IPS DF 6.9 (cell line): ENCODE data around the gene KRTAP10-3.
"Not testable (repeated sequence)": the region's sequence is repeated elsewhere in the genome, so short reads cannot be mapped to it uniquely, and the experiment has no call there.

Experiments
- DNase-seq: peaks from one replicate; pipeline ENCODE4 v3.0.0-alpha.2; 2013; ENCODE audit warnings: low read depth, low spot score
- H3K27ac ChIP-seq: one replicate; pipeline ENCODE4 v1.5.1; 2013; ENCODE audit warnings: low read length, control low read depth
- H3K27me3 ChIP-seq: 2 replicates; pipeline ENCODE4 v1.6.1; 2013; ENCODE audit warnings: mild to moderate bottlenecking, low read length; ENCODE audit not compliant: control insufficient read depth, insufficient read depth
- H3K36me3 ChIP-seq: 2 replicates; pipeline ENCODE4 v1.6.1; 2013; ENCODE audit warnings: low read length; ENCODE audit not compliant: control insufficient read depth, insufficient read depth
- H3K4me1 ChIP-seq: 2 replicates; pipeline ENCODE4 v1.6.1; 2013; ENCODE audit warnings: low read length; ENCODE audit not compliant: control insufficient read depth, insufficient read depth
- H3K4me3 ChIP-seq: 2 replicates; pipeline ENCODE4 v1.5.1; 2013; ENCODE audit warnings: mild to moderate bottlenecking, low read length
- H3K9me3 ChIP-seq: 2 replicates; pipeline ENCODE4 v1.6.1; 2013; ENCODE audit warnings: low read length, inconsistent platforms; ENCODE audit not compliant: control insufficient read depth, insufficient read depth
- WGBS: extraction: QIAGEN DNeasy Blood & Tissue Kit; methylation state at CpG from one replicate; pipeline ENCODE4 v1.1.7; 2013; ENCODE audit warnings: mixed read lengths, missing lambda C conversion rate; ENCODE audit not compliant: insufficient read length, insufficient coverage; 5-methylcytosine and 5-hydroxymethylcytosine counted together

KRTAP10-3 gene

DNA sequence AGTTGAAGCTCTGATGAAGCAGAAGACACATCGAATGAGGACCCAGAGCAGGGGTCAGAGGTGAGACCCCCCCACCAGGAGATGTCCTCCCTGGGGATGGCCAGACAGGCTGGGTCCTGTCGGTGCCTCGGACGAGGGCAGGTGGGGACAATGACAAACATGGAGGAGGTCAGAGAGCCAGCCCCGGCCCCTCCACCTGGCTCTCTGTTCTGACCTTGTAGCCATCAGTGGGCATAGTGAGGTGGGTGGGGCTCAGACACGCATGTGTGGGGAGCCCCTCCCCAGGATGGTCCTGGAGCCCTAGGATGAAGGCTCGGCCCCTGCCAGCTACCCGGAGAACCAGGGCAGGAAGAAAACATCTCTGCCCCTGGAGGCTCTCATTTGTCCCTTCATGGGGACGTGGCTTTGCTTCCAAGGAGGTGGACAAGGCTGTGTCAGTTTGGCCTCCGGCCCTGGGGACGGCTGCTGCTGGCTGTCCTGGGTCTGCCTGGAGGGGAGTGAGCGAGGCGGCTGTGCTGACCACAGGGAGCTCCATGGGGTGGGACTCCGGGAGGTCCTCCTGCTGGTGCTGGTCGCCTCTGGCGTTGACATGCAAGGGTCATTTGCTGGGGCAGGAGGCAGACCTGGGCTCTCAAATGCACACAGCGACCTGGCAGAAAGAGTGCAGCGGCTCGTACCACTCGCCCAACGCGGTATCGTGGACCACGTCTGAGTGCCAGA lies 31.2 kb upstream of the KRTAP10-3 start:
- no peaks in the 10 kb centered on the region for H3K36me3 ChIP-seq
- no peak overlapping the region for H3K4me3 ChIP-seq
- H3K27ac ChIP-seq = no peak overlapping the region
- H3K27me3 ChIP-seq = no peaks in the 10 kb centered on the region
- DNase-seq = no peak
- no CpG with 5 or more reads among the region's 24 CpGs for WGBS
- H3K9me3 ChIP-seq = no peaks in the 10 kb centered on the region
- peaks cover 7% of the 10 kb centered on the region for H3K4me1 ChIP-seq

DNA sequence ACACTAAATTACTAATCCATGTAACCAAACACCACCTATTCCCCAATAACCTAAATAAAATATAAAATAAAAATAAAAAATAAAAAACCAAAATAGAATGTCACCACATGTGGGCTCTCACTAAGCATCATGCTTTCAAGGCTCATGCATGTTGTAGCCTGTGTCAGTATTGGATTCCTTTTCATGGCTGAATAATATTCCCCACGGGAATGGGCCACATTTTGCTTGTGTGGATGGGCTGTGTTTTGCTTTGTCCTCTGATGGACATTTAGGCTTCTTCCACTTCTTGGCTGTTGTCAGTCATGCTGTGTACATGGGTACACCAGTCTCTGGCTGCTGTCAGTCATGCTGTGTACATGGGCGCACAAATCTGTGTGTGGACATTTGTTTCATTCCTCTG lies 30.5 kb upstream of the KRTAP10-3 start:
- no peaks in the 10 kb centered on the region for H3K27me3 ChIP-seq
- no peaks in the 10 kb centered on the region for H3K9me3 ChIP-seq
- H3K4me1 ChIP-seq = peaks cover 7% of the 10 kb centered on the region
- no peak for DNase-seq
- no CpG with 5 or more reads among the region's 2 CpGs for WGBS
- H3K4me3 ChIP-seq = no peak overlapping the region
- H3K27ac ChIP-seq = no peak overlapping the region
- H3K36me3 ChIP-seq = no peaks in the 10 kb centered on the region

DNA sequence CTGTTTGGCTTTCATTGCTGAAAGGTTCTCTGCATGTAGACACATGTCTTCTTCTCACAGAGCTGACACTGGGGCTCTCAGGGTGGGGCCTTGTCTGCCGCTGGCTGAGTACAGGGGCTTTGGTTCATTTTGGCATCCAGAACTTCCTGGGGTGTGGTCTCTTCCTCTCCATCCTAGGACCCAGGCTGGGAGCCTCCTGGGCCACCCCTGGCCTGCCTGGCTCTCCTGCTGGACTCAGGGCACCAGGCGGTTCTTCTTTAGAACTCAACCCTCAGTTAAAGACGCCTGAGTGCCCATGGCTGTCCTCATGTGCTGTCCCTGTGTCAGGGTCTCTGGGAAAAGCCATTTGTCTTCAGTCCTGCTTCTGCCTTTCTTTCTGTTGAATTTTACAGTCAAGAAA lies 27.3 kb upstream of the KRTAP10-3 start:
- WGBS = no CpG with 5 or more reads among the region's 3 CpGs
- H3K9me3 ChIP-seq = no peaks in the 10 kb centered on the region
- H3K27me3 ChIP-seq = no peaks in the 10 kb centered on the region

DNA sequence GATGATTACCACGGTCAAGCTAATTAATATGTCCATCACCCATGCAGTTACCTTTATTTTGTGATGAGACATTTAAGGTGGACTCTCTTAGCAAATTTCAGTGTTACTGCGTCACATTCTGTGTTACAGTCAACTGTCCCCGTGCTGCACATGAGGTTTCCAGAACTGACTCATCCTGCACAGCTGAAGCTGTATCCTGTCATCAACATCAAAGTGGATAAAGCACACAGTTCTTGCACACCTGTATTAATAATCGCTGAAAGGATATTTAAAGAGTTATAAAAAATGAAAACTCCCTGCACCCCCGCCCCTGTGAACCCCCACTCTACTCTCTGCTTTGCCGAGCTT lies 25.2 kb upstream of the KRTAP10-3 start:
- no peak overlapping the region for H3K27ac ChIP-seq
- H3K36me3 ChIP-seq = no peaks in the 10 kb centered on the region
- H3K27me3 ChIP-seq = no peaks in the 10 kb centered on the region
- DNase-seq = no peak
- no CpG with 5 or more reads among the region's 6 CpGs for WGBS
- H3K9me3 ChIP-seq = no peaks in the 10 kb centered on the region
- no peaks in the 10 kb centered on the region; the same call in 1 of the 2 replicates for H3K4me1 ChIP-seq
- no peak overlapping the region for H3K4me3 ChIP-seq

More for the DNA sequence above, 27.3 kb upstream of the KRTAP10-3 start:
- H3K36me3 ChIP-seq = no peaks in the 10 kb centered on the region
- no peaks in the 10 kb centered on the region; the same call in 1 of the 2 replicates for H3K4me1 ChIP-seq
- no peak for DNase-seq
- H3K4me3 ChIP-seq = no peak overlapping the region
- no peak overlapping the region for H3K27ac ChIP-seq

DNA sequence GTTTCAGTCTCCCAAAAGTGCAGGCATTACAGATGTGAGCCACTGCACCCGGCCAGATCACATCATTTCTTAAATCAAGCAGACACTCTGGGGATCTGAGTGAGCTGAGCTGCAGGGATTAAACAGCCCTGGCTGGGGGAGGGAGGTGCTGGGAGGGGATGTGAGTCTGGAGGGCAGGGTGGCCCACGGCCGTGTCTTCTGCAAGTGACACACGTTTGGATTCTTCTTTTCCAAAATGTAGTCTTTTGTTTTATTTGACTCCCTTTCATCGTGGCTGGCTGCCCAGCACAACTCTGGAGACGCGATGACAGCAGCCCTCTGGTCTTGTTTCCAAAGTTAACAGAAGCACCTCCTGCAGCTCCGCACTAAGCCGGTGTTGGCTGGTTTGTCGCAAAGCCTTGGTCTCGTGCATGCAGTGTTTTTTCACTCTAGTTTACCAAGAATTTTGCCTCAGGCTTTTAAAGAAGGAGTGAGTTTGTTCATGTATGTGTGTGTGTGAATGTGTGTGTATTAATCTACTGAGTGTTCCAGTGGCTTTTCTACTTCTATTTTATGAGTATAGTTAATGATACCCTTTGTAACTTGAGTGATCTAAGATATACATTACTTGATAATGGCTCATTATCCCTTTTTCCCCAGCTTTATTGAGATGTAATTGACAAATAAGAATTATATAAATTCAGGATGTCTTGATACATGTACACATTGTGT lies 24.6 kb upstream of the KRTAP10-3 start:
- no peak overlapping the region for H3K27ac ChIP-seq
- H3K4me1 ChIP-seq = no peaks in the 10 kb centered on the region; the same call in 1 of the 2 replicates
- H3K9me3 ChIP-seq = no peaks in the 10 kb centered on the region
- no peak for DNase-seq
- no peak overlapping the region for H3K4me3 ChIP-seq
- H3K27me3 ChIP-seq = no peaks in the 10 kb centered on the region
- WGBS = no CpG with 5 or more reads among the region's 11 CpGs
- no peaks in the 10 kb centered on the region for H3K36me3 ChIP-seq

DNA sequence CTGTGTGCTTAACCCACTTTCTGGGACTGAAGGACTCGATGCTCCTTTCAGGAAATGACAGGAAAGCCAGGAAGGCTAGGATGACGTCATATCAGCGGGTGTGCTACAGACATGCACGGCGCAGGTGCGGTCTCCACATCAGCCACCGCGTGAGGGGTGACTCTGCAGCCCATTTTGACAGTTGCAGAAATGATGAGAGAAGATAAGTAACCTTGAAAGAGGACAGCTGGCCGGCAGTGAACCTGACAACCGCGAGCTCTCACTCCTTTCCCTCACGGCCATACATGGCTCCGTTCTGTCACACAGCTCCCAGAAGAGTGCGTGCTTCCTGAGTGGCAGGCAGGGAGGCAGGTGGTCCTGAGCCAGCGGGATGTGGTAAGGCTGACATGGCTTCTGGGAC lies 23.5 kb upstream of the KRTAP10-3 start:
- Histone ChIP-seq H3K27me3 (no peaks in the 10 kb centered on the region), H3K4me3 (no peak overlapping the region), H3K4me1 (no peaks in the 10 kb centered on the region; the same call in 1 of the 2 replicates), H3K27ac (no peak overlapping the region), H3K36me3 (no peaks in the 10 kb centered on the region), H3K9me3 (no peaks in the 10 kb centered on the region; the same call in 1 of the 2 replicates)
- DNase-seq = no peak
- no CpG with 5 or more reads among the region's 15 CpGs for WGBS

DNA sequence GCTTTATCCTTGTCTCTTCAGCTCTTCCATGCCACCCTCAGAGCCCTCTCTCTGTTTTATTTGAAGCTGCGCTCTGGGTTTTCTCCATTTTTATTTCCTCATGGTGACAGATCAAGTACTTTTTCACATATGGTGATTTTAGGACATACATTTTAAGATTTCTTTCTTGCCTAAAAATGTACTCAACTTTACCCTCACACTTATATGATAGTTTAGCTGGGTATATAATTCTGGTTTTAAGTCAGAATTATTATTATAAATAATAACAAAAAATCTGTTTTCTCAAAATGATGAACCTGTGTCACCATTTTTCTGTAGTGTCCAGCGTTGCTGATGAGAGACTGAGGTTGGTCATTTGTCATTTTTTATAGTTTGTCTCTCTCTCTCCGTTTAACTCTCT lies 22.6 kb upstream of the KRTAP10-3 start:
- no peaks in the 10 kb centered on the region for H3K36me3 ChIP-seq
- WGBS = no CpG with 5 or more reads among the region's 3 CpGs
- no peaks in the 10 kb centered on the region for H3K27me3 ChIP-seq
- no peaks in the 10 kb centered on the region; the same call in 1 of the 2 replicates for H3K9me3 ChIP-seq
- DNase-seq = no peak
- H3K4me3 ChIP-seq = no peak overlapping the region
- H3K27ac ChIP-seq = no peak overlapping the region
- H3K4me1 ChIP-seq = no peaks in the 10 kb centered on the region; the same call in 1 of the 2 replicates

DNA sequence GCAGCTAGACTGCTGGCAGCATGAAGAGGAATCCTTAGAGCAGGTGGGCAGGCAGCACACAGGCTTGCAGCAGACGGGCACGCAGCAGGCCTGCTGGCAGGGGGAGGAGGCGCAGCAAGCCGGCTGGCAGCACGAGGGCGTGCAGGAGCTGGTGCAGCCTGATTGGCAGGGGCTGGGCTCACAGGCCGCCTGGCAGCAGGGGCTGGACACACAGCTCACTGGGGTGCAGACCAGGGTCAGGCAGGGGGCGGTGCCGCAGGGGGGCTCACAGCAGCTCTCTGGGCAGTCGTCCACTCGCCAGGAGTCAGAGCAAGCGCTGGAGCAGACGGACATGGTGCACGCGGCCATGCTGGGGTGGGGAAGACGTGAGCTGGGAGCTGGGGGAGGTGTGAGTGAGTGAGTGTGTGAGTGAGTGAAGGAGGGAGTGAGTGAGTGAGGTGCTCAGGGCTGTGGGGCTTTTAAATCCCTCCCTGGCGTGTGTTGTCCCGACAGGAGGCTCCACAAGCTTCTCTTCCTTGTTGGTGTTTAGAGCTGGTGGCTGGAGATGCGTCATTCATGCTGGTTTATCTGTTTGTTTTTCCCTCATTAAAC lies 21.7 kb upstream of the KRTAP10-3 start, which contains the start of gene KRTAP10-5:
KRTAP10-5 (minus strand) TSS at position 374 of the 591 bp plus-strand sequence; CDS start at position 348, 26 bp downstream.
- DNase-seq, H3K4me1 ChIP-seq, H3K27me3 ChIP-seq, H3K9me3 ChIP-seq, H3K36me3 ChIP-seq, H3K27ac ChIP-seq, H3K4me3 ChIP-seq: not testable (repeated sequence)
- no CpG with 5 or more reads among the region's 19 CpGs for WGBS

DNA sequence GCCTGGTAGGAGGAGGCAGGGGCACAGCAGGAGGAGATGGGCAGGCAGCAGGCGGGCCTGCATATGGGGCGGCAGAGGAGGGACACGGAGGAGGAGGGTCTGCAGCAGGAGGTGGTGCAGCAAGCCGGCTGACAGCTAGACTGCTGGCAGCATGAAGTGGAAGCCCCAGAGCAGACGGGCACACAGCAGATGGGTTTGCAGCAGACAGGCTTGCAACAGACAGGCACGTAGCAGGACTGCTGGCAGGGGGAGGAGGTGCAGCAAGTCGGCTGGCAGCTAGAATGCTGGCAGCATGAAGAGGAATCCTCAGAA lies 21.2 kb upstream of the KRTAP10-3 start:
- no CpG with 5 or more reads among the region's 7 CpGs for WGBS
- no peaks in the 10 kb centered on the region; the same call in 1 of the 2 replicates for H3K9me3 ChIP-seq
- no peaks in the 10 kb centered on the region for H3K27me3 ChIP-seq

DNA sequence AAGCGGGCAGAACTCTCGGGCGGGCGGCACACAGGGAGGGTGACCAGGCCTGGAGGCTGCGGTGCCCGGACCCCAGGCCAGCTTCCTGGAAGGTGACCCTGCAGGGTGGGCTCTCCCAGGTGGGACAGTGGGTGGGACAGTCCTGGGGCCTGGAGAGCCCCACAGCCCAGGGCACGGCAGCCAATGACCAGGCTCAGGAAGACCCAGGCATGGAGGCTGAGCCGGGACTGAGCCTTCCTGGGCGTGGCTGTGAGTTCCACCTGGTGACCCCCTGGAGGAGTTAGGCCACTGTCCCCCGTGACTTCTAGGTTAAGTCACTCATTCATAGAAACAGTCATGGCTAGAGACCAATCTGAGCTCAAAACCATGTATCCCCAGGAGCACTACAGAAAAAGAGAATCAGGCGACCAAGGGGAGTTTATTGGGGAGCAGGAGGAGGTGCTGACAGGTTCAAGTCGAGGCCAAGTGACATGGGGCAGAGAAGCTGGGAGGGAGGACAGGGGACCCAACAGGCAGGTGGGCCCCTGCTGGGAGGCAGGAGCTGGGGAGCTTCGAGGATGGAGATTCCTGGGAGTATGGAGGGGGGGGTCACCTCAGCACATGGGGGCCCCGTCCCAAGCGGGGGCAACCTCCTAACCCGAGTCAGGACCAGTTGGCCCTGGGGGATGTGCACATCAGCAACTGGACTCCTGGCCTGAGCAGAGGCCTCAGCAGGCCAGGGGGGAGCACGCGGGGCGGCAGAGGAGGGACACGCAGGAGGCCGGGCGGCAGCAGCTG lies 20.6 kb upstream of the KRTAP10-3 start:
- Histone ChIP-seq H3K27me3 (no peaks in the 10 kb centered on the region), H3K36me3 (no peaks in the 10 kb centered on the region), H3K27ac (no peak overlapping the region), H3K4me3 (no peak overlapping the region), H3K4me1 (0 out of 2 replicates have a peak, but pooled peaks cover 3% of the 10 kb centered on the region), H3K9me3 (no peaks in the 10 kb centered on the region; the same call in 1 of the 2 replicates)
- no CpG with 5 or more reads among the region's 22 CpGs for WGBS
- DNase-seq = no peak

More for the DNA sequence above, 21.2 kb upstream of the KRTAP10-3 start:
- H3K27ac ChIP-seq = no peak overlapping the region
- no peaks in the 10 kb centered on the region for H3K36me3 ChIP-seq
- H3K4me1 ChIP-seq = no peaks in the 10 kb centered on the region
- H3K4me3 ChIP-seq = no peak overlapping the region; the same call in 1 of the 2 replicates
- no peak for DNase-seq
